Suprapubic skin (tissue), 4 donors: Measurements from ENCODE around the gene ADAMTSL2.

ENCODE experiments used
- CTCF ChIP-seq, 2 donors: fragments of 200-600 bp in 1 of 2; fragments of 450-650 bp in 1 of 2; sonication (generic) in 1 of 2; IDR thresholded peaks; one replicate each; pipeline ENCODE4 v1.5.1; 2016 to 2019; ENCODE audit warnings: antibody characterized with exemption in 2 of 2, mild to moderate bottlenecking in 1 of 2, moderate library complexity in 1 of 2
- EP300 ChIP-seq: sonication (generic); formaldehyde crosslinking; IDR thresholded peaks from one replicate; pipeline ENCODE4 v1.6.1; 2017; ENCODE audit warnings: antibody characterized with exemption
- POLR2A ChIP-seq, 2 donors: fragments of 450-650 bp; IDR thresholded peaks; one replicate each; pipeline ENCODE4 v1.6.1; 2017; ENCODE audit warnings: antibody characterized with exemption in 2 of 2, mild to moderate bottlenecking in 2 of 2, moderate library complexity in 2 of 2
- POLR2AphosphoS5 ChIP-seq, 3 donors: sonication (generic); formaldehyde crosslinking; IDR thresholded peaks; one replicate each; pipeline ENCODE4 v1.6.1; 2017; ENCODE audit warnings: antibody characterized with exemption in 3 of 3

- TF ChIP-seq CTCF (IDR thresholded peaks at IDR 0.05) (no peak), POLR2AphosphoS5 (IDR thresholded peaks at IDR 0.05) (no peak), EP300 (no peak), POLR2A (IDR thresholded peaks at IDR 0.05) (no peak)
Observed at GRCh38 chr9:133492061-133493021, 42.2 kb upstream of the ADAMTSL2 start.
